Lung (tissue), 12 donors: ENCODE results near the gene DDA1. TPM values are rescaled to one million over a fixed set of nuclear protein-coding genes. Genes with fewer than 3 reads are reported as not detected.

ENCODE experiments used
- ATAC-seq: fragments of 200-7000 bp; cut with Tn5 transposase; one replicate; pipeline ENCODE4 v1.9.1; 2020; ENCODE audit warnings: moderate number of reproducible peaks; ENCODE audit not compliant: insufficient read depth, low FRiP score
- DNase-seq, 3 donors: peaks; one replicate each; pipeline ENCODE4 v3.0.0-alpha.2; 2013 to 2017
- H3K27ac ChIP-seq, 2 donors: one replicate each; pipeline ENCODE4 v1.5.1; 2013; ENCODE audit warnings: mild to moderate bottlenecking in 2 of 2, moderate library complexity in 2 of 2, control low read depth in 1 of 2, inconsistent platforms in 1 of 2, low read depth in 1 of 2, low read length in 1 of 2
- H3K27me3 ChIP-seq, 3 donors: one replicate each; pipeline ENCODE4 v1.5.1; 2013; ENCODE audit warnings: low read length in 2 of 3; ENCODE audit not compliant: control insufficient read depth in 3 of 3, insufficient read depth in 3 of 3
- H3K36me3 ChIP-seq, 4 donors: one replicate each; pipeline ENCODE4 v1.5.1; 2013; ENCODE audit warnings: low read length in 4 of 4, mild to moderate bottlenecking in 1 of 4, moderate library complexity in 1 of 4; ENCODE audit not compliant: control insufficient read depth in 4 of 4, insufficient read depth in 4 of 4
- H3K4me1 ChIP-seq, 5 donors: one replicate each; pipeline ENCODE4 v1.5.1; 2013; ENCODE audit warnings: low read length in 5 of 5, mild to moderate bottlenecking in 2 of 5, moderate library complexity in 1 of 5; ENCODE audit not compliant: control insufficient read depth in 5 of 5, insufficient read depth in 5 of 5
- H3K4me3 ChIP-seq: one replicate; pipeline ENCODE4 v1.5.1; 2013; ENCODE audit warnings: mild to moderate bottlenecking, control low read depth, moderate library complexity
- H3K9ac ChIP-seq, 2 donors: one replicate each; pipeline ENCODE4 v1.5.1; 2013; ENCODE audit warnings: low read length in 2 of 2, control low read depth in 1 of 2; ENCODE audit not compliant: insufficient read depth in 1 of 2
- H3K9me3 ChIP-seq, 4 donors: one replicate each; pipeline ENCODE4 v1.5.1; 2013; ENCODE audit warnings: low read length in 3 of 4, mild to moderate bottlenecking in 1 of 4, moderate library complexity in 1 of 4; ENCODE audit not compliant: control insufficient read depth in 4 of 4, insufficient read depth in 3 of 4
- CTCF ChIP-seq: IDR thresholded peaks from 2 replicates; pipeline ENCODE4 v1.5.1; 2012; ENCODE audit warnings: mild to moderate bottlenecking; ENCODE audit errors: control extremely low read depth, extremely low read depth
- WGBS, 2 donors: extraction: QIAGEN DNeasy Blood & Tissue Kit; methylation state at CpG; one replicate each; pipeline ENCODE4 v1.1.7; 2013; 5-methylcytosine and 5-hydroxymethylcytosine counted together
- polyA plus RNA-seq, 2 donors: library from polyadenylated mRNA; stranded (reverse); fragments of 200-250 nt; gene quantifications; one replicate each; pipeline ENCODE4 v1.2.1, GENCODE V29; 2013
- total RNA-seq, 2 donors: library from RNA; depleted of rRNA in 1 of 2; stranded (reverse); fragments of >200 nt in 1 of 2; gene quantifications; one replicate each; pipeline ENCODE4 v1.2.1, GENCODE V29; 2014 to 2021
- donor health status: control.
- donor health status: control.
- donor health status: Bipolar disorder and iron deficiency.
- donor health status: healthy.
- donor health status: DM: yes; HTN: yes; CAD: no.

Gene DDA1
- total and polyA plus RNA-seq, 4 donors = 16.1 to 66.5 (median 50.5) TPM

- H3K4me1 ChIP-seq = peaks cover 0 to 17% (median 8%) of the 10 kb centered on the region in 5 donors
- no peak for DNase-seq
- H3K36me3 ChIP-seq = peaks cover 0 to 7% (median 2%) of the 10 kb centered on the region in 4 donors
- WGBS, 2 donors = 95% methylated on average over 24 of the region's 24 CpGs
- H3K27me3 ChIP-seq = peaks cover 0 to 9% (median 2%) of the 10 kb centered on the region in 3 donors
- H3K9me3 ChIP-seq = no peaks in the 10 kb centered on the region
- no peak overlapping the region for H3K27ac ChIP-seq
- TF ChIP-seq CTCF = no peak
- ATAC-seq = no peak
- no peak overlapping the region for H3K4me3 ChIP-seq
- no peak overlapping the region for H3K9ac ChIP-seq
Measured at GRCh38 chr19:17330262-17331044, 21.1 kb downstream of the DDA1 start.

- H3K4me1 ChIP-seq = peaks cover 0 to 17% (median 8%) of the 10 kb centered on the region in 5 donors
- no peak overlapping the region for H3K27ac ChIP-seq
- no peak overlapping the region for H3K9ac ChIP-seq
- H3K4me3 ChIP-seq = no peak overlapping the region
- no peak for ATAC-seq
- peaks cover 0 to 9% (median 2%) of the 10 kb centered on the region in 3 donors for H3K27me3 ChIP-seq
- DNase-seq = no peak
- WGBS, 2 donors = 92 to 94% methylated on average over 13 of the region's 13 CpGs
- TF ChIP-seq CTCF = no peak
- H3K36me3 ChIP-seq = peaks cover 0 to 5% (median 2%) of the 10 kb centered on the region in 4 donors
- H3K9me3 ChIP-seq = no peaks in the 10 kb centered on the region
Measured at GRCh38 chr19:17331045-17331558, 21.7 kb downstream of the DDA1 start.

- no peak overlapping the region for H3K9ac ChIP-seq
- no peak overlapping the region for H3K4me3 ChIP-seq
- no peak for DNase-seq
- ATAC-seq = no peak
- H3K27ac ChIP-seq = no peak overlapping the region
- H3K27me3 ChIP-seq = peaks cover 0 to 9% (median 2%) of the 10 kb centered on the region in 3 donors
- peaks cover 0 to 5% (median 2%) of the 10 kb centered on the region in 4 donors for H3K36me3 ChIP-seq
- 92 to 96% methylated on average over 8 of the region's 8 CpGs for WGBS, 2 donors
- H3K9me3 ChIP-seq = no peaks in the 10 kb centered on the region
- H3K4me1 ChIP-seq = peaks cover 0 to 17% (median 8%) of the 10 kb centered on the region in 5 donors
- TF ChIP-seq CTCF = no peak
Measured at GRCh38 chr19:17332360-17332676, 23.0 kb downstream of the DDA1 start.
